GM12873 (cell line): ENCODE data around the gene PTGES3L.

ENCODE experiments used
- TF ChIP-seq, protein P1 (sequence below): IDR thresholded peaks from 2 replicates; pipeline ENCODE4 v1.5.1; 2012; ENCODE audit warnings: low read depth, mild to moderate bottlenecking, moderate library complexity, low read length, control low read depth; ENCODE audit not compliant: insufficient read depth; ENCODE audit errors: missing control alignments

PTGES3L gene

DNA sequence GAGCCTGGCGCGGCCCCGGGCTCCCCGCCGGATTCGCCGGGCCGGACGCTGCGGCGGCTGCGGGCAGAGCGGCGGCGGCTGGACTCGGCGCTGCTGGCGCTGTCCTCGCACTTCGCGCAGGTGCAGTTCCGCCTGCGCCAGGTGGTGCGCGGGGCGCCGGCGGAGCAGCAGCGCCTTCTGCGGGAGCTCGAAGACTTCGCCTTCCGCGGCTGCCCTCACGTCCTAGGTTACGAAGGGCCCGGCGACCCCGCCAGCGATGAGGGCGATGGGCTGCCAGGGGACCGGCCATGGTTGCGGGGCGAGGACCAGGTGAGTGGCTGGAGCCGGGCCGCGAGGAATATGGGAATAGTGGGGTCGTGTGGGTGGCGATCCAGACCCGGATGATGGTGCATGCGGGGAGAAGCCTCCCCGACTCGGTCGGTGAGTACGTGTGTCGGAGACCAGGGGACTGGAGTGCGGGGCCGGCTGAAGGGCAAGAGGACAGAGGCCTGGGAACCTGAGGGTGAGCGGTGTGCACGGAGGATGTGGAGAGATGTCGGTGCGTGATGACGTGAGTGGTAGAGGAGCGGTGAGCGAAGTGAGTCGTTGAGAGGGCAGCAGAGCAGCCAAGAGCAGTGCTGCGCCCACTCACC, 1.0 kb upstream of the PTGES3L start:
- TF ChIP-seq, protein P1, sequence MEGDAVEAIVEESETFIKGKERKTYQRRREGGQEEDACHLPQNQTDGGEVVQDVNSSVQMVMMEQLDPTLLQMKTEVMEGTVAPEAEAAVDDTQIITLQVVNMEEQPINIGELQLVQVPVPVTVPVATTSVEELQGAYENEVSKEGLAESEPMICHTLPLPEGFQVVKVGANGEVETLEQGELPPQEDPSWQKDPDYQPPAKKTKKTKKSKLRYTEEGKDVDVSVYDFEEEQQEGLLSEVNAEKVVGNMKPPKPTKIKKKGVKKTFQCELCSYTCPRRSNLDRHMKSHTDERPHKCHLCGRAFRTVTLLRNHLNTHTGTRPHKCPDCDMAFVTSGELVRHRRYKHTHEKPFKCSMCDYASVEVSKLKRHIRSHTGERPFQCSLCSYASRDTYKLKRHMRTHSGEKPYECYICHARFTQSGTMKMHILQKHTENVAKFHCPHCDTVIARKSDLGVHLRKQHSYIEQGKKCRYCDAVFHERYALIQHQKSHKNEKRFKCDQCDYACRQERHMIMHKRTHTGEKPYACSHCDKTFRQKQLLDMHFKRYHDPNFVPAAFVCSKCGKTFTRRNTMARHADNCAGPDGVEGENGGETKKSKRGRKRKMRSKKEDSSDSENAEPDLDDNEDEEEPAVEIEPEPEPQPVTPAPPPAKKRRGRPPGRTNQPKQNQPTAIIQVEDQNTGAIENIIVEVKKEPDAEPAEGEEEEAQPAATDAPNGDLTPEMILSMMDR = peak; percentile 29

DNA sequence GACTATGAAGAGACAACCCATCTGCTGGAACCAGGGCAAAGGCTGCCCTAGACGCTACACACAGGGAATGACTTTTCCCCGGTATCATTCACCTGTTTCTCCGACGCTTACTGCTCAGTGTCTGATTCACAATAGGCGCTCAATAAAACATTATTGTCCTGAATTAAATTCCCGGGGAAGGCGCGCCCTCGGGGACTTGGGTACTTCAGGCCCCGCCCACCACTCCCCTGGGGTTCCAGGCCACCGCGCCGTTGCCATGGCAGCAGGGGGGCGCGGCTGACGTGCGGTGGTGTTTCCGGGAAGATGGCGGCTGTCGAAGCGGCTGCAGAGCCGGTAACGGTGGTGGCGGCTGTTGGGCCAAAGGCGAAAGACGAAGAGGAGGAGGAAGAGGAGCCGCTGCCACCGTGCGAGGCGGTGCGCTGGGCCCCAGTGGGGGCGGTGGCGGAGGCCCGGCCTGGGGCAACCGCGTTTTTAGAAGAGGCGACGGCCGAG, 440 bp upstream of the PTGES3L start, which contains the start of gene RUNDC1:
RUNDC1 (plus strand) TSS at position 292 of the 492 bp plus-strand sequence; CDS start at position 304, 12 bp downstream.
- TF ChIP-seq, protein P1 = no peak

DNA sequence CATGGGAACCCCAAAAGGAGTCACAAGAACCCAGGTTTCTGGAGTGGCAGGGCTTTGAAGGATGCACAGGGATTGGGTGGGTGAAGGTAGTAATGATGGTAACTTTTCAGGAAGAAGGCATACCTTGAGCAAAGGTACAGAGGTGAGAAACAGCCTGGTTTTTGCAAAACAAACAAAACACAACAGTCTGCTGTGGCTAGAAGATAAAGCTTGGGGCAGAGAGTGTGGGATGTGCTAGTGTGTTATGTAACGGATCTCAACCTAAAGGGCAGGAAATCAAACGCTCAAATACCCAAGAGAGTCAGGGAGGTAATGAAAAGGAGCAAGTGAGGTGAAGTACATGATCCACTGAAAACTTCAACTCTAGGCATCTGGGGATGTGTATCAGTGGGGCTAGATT, 4.6 kb downstream of the PTGES3L start:
- TF ChIP-seq, protein P1 = no peak

DNA sequence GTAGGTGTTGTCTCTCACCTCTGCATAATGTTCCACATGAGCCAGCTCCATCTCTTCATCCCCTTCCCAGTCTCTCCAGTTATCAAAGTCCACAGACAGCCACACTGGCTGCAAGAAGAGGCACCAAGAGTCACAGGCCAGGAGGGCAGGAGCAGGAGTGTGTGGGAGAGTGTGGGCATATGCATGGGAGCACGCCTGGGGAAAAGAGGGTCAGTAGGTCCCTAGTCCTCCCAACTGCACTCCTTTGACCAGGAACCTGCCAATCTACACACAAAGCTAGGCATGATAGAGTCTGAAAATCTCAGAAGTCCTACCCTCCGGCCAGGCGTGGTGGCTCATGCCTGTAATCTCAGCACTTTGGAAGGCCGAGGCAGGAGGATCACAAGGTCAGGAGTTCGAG, 8.3 kb downstream of the PTGES3L start:
- TF ChIP-seq, protein P1 = no peak

DNA sequence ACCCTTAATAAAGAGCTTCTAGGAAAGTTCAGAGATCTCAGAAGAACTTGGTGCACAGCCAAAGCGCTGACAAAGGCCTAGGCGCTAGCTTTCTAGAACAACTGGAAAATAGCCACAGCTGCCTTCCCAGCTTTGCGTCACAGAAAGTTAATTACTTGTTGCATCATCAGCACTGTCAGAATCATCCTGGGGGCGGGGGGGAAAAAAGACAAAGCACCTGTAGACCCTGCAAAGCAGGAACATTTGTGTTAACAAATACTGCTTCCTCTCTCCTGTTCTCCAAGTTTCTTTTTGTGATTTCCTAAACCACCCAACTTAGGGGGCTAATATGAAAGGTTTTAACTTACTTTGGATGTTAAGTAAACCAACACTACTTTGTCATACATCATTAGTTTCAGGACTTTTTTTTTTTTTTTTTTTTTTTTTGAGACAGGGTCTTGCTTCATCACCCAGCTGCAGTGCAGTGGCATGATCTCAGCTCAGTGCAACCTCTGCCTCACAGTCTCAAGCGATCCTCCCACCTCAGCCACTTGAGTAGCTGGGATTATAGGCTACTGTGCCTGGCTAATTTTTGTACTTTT, 10.8 kb downstream of the PTGES3L start:
- TF ChIP-seq, protein P1 = no peak

DNA sequence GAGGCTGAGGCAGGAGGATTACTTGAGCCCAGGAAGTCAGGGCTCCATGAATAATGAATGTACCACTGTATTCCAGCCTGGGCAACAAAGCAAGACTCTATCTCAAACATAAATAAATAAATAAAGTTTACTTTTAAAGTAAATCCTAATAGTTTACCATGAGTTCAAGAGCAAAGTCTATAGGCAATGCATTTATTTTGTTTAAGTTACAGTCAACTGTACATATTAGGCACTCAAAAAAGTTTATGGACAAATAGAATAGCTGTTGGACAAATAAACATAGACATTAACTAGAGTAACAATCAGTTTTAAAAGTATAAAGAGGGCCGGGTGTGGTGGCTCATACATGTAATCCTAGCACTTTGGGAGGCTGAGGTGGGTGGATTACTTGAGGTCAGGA, 12.0 kb downstream of the PTGES3L start:
- TF ChIP-seq, protein P1 = no peak

DNA sequence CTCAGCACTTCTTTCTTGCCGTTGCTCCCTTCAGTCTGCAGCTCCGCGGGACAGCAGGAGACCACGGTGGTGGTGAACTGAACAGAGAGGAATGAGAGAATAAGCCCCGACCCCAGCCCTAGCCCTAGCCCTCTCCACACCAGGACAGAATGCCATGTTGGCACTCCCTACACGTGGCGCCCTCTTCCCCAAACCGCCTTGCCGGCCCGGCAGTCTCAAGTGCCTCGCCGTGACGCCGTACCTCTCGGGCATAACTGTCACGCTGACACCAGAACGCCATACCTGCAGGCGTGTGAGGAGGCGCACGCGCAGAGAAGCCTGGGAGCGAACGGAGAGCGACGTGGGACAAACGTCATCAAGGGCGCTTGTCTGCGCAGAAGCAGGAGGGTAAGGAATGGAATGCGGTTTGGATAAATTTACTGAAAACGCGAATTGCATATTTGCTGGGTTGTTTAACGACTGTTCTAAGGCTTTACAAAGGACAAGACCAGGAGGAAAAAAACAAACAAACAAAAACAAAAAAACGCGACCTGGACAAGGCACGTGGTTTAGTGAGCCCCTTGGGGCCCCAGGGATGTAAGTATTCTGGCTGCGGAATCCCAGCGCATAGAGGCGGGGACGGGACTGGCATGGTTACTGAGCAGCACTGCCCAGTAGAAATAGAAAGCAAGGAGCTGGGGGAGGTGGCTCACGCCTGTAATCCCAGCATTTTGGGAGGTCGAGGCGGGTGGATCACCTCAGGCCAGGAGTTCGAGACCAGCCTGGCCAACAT, 15.5 kb downstream of the PTGES3L start, which contains the start of gene AARSD1:
AARSD1 (minus strand) TSS at position 294 of the 772 bp plus-strand sequence; CDS start at position 280, 14 bp downstream.
- TF ChIP-seq, protein P1 = no peak
